ENCODE measurements around the gene ARHGEF4.

ARHGEF4 gene

DNA sequence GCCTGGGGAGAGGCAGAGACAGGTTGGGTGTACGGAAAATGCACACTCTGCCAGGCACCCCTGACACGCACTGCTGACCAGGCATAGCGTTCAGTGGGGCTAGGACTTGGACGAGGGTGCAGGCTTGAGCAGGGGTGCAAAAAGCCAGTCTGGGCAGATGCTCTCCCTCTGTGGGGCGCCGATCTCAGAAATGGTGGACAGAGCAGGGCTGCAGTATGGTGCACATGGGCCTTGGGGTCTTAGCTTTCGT lies 1.0 kb upstream of the ARHGEF4 start:
- DNase-seq = no peak
- H3K27ac Mint-ChIP-seq = no peak overlapping the region
- H3K9me3 Mint-ChIP-seq = no peaks in the 10 kb centered on the region
- H3K4me1 Mint-ChIP-seq (ENCODE audit: low read depth) = peaks cover 3% of the 10 kb centered on the region
- no peak overlapping the region for H3K4me3 Mint-ChIP-seq
- H3K27me3 Mint-ChIP-seq = peaks cover 62% of the 10 kb centered on the region
- no peaks in the 10 kb centered on the region for H3K36me3 Mint-ChIP-seq (ENCODE audit: low read depth)

DNA sequence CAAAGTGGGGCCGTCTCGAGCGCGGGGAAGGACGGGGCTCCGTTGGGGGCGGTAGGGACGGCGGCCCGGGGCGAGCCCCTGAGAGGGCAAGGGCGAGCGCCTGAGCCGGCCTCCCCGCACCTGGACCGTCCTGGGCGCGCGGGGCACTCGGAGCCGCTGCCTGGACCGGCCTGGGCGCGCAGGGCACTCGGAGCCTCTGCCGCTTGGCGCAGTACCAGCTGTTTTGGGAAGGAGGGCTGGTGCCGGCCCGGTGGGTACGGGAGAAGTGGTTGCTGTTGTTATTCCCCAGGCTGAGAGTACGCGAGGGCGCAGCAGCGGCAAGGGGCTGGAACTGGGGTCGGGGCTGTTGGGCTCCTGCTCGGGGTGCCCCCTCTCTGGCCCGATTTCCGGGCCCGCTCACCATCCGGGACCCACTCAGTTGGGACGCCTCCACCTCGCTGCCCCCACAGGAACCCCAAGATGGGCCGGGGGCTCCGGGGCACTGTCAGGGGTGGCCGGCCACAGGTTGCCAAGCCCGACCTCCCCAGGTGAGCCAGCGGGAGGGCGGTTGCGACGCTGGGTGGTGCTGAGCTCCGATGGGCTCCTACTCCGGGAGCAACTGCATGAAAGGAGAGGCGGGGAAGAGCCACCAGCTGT lies 579 bp downstream of the ARHGEF4 start:
- no peaks in the 10 kb centered on the region for H3K9me3 Mint-ChIP-seq

DNA sequence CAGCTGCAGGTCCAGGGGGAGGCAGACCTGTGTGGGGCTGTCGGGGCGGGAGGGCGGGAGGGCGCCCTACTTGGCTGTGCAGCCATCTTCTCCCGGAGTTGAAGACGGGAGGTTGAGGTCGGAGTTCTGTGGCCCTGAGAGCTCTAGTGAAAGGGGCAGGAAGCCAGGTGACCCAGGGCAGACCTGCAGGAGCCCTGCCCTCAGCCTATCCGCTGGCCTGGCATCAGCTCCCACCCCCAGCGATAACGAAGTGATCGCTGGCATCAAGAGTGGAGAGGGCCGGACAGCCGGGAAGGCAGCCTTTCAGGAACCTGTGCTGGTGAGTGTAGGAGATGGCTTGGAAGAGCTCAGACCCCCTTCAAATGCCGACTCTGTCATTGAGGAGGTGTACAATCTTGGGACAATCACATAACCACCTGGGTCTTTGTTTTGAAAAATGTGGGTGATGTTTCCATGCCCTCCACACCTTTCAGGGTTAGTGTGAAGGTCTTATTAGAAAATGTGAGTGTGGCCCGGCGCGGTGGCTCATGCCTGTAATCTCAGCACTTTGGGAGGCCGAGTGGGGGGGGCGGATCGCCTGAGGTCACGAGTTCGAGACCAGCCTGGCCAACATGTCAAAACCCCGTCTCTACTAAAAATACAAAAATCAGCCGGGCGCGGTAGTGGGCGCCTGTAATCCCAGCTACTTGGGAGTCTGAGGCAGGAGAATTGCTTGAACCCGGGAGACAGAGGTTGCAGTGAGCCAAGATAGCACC lies 1.3 kb downstream of the ARHGEF4 start:
- H3K36me3 Mint-ChIP-seq (ENCODE audit: low read depth) = no peaks in the 10 kb centered on the region
- H3K9me3 Mint-ChIP-seq = no peaks in the 10 kb centered on the region
- H3K4me1 Mint-ChIP-seq (ENCODE audit: low read depth) = peaks cover 3% of the 10 kb centered on the region
- no peak for DNase-seq
- no peak overlapping the region for H3K27ac Mint-ChIP-seq
- no peak overlapping the region for H3K4me3 Mint-ChIP-seq
- H3K27me3 Mint-ChIP-seq = peaks cover 67% of the 10 kb centered on the region

More for the DNA sequence above, 579 bp downstream of the ARHGEF4 start:
- Mint-ChIP-seq H3K27me3 (peaks cover 70% of the 10 kb centered on the region), H3K4me3 (no peak overlapping the region), H3K27ac (no peak overlapping the region), H3K36me3 (ENCODE audit: low read depth) (no peaks in the 10 kb centered on the region), H3K4me1 (ENCODE audit: low read depth) (peaks cover 3% of the 10 kb centered on the region)
- DNase-seq = no peak

DNA sequence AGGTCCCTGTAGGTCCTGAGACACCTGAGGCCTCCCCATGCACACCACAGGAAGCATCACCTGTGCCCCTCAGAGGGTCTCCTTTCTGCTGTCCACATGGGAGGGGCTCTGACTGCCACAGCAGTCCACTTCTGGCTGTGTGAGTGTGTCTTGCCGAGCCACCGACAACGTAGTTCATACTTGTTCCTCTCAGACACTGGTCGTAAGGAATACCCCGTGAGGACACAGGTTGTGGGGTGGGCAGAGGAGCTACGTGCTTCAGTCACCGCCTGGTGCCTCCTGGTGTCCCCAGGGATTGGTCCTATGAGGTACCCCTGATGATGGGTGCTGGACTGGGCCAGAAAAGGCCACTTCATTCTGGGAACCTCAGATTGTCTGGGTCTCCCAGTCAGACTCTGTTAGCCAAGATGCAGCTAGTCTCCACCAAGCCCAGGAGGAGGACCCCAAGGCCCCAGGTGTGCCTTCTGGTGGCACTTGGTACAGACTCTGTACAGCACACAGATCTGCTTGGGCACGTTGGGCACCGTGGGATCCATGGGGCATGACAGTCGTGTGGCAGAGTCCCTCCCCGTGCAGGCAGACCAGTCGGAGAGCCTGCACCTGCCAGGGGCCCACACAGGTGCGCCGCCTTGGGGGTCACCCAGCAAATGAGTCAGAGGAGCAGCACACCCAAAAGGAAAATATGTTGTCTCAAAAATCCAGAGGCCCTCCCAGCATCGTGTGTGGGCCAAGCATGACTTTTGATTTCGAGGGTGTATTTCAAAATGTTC lies 2.5 kb downstream of the ARHGEF4 start:
- no peaks in the 10 kb centered on the region for H3K9me3 Mint-ChIP-seq
- H3K36me3 Mint-ChIP-seq (ENCODE audit: low read depth) = no peaks in the 10 kb centered on the region
- H3K27me3 Mint-ChIP-seq = peaks cover 63% of the 10 kb centered on the region
- H3K4me1 Mint-ChIP-seq (ENCODE audit: low read depth) = peaks cover 3% of the 10 kb centered on the region
- no peak overlapping the region for H3K4me3 Mint-ChIP-seq
- H3K27ac Mint-ChIP-seq = no peak overlapping the region
- DNase-seq = no peak

DNA sequence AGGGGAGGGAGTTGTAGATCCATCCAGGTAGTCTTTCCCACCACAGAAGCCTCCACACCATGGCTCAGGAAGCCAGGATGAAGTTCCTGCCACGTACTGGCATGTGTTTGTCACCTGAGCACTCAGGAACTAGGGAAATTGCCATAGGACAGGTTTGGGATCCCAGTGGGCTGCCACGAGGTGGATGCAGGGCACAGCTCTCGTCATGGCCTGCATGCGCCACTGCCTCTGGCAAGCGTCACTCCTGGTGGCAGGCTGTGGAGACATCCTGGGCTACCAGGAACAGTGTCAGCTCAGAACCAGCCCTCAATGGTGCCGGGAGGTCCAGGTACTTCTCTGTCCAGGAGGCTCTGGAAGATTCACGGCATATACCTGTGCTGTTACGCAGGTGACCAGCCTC lies 3.8 kb downstream of the ARHGEF4 start:
- H3K27ac Mint-ChIP-seq = no peak overlapping the region

DNA sequence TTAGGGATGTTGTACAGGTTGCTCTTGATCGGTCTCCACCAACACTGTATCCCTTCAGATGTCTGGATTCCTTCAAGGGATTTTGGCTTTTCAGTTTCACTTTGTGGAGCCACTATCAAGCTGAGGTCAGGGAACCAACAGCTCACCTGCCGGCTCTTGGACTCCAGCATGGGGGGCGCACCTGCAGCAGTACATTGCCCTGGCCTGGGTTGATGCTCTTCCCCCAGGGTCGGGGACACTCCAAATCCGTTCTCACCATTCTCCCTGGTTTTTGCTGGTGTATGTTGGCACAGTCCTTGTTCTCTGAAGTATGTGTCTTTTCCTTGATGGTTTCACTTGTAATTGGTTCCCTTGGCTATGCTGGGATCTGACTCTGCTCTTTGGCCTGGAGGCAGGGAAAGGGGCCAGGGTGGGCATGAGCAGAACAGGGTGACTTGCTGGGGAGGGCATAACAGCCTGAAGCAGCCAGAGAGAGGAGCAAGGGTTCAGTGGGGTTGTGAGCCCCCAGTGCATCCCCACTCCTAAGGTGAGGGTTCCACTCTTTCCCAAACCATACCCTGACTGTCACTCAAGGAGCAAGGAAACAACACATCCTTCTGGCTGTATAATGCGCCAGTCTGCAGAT lies 5.1 kb downstream of the ARHGEF4 start:
- H3K9me3 Mint-ChIP-seq = no peaks in the 10 kb centered on the region
- H3K4me3 Mint-ChIP-seq = no peak overlapping the region
- H3K4me1 Mint-ChIP-seq (ENCODE audit: low read depth) = no peaks in the 10 kb centered on the region
- DNase-seq = no peak
- peaks cover 41% of the 10 kb centered on the region for H3K27me3 Mint-ChIP-seq
- H3K27ac Mint-ChIP-seq = no peak overlapping the region
- H3K36me3 Mint-ChIP-seq (ENCODE audit: low read depth) = no peaks in the 10 kb centered on the region

More for the DNA sequence above, 3.8 kb downstream of the ARHGEF4 start:
- H3K36me3 Mint-ChIP-seq (ENCODE audit: low read depth) = no peaks in the 10 kb centered on the region
- no peak overlapping the region for H3K4me3 Mint-ChIP-seq
- H3K4me1 Mint-ChIP-seq (ENCODE audit: low read depth) = peaks cover 3% of the 10 kb centered on the region
- peaks cover 52% of the 10 kb centered on the region for H3K27me3 Mint-ChIP-seq
- no peak for DNase-seq
- H3K9me3 Mint-ChIP-seq = no peaks in the 10 kb centered on the region

DNA sequence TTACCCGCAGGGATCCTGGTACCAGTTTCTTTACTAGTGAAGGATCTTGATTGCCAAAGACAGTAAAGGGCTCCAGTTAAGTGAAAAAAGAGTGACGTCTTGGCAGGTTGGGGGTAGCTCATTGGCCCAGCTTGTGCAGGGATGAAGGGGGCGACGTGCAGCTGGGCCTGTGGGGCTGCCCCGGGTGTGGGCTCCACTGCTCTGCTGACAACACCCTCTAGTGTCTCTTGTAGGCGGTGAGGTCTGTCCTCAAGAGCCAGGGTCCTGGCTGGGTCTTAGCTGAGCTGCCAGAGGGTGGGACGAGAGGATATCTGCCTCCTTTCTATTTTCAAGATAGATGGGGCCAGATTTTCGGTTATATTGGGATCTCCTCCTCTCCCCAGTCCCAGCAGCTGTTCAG lies 6.1 kb downstream of the ARHGEF4 start:
- Mint-ChIP-seq H3K27me3 (peaks cover 40% of the 10 kb centered on the region), H3K4me3 (no peak overlapping the region), H3K27ac (no peak overlapping the region), H3K4me1 (ENCODE audit: low read depth) (no peaks in the 10 kb centered on the region), H3K36me3 (ENCODE audit: low read depth) (no peaks in the 10 kb centered on the region), H3K9me3 (no peaks in the 10 kb centered on the region)
- no peak for DNase-seq

DNA sequence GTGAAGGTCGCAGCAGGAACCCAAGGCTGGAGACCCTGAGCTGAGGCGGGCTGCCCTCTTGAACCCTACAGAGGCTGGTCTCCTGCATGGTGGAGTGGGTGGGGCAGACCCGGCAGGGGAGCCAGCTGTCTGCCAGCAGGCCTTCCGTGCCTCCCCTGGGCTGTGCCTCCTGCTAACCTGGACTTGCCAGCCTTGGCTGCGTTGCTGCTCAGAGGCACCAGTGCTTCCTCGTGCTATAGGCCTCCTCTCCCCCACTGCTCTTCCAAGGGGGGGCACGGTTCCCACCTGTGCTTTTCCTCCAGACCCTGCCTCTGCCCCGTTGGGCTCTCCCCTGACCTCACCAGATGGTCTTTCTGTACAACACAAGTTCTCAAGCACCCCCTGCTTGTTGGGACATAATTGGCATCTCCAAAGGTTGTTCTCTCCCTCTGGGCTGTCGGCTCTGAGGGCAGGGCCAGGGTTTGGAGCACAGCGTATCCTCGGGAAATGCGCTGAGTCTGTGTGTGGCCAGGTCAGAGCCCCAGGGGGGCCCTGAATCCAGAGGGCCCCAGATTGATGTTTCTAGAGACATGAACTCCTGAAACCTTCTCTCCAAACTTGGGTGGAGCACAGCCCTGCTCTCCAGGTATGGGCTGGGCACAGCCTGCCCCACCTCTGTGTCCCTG lies 6.7 kb downstream of the ARHGEF4 start:
- Mint-ChIP-seq H3K4me3 (no peak overlapping the region), H3K36me3 (ENCODE audit: low read depth) (no peaks in the 10 kb centered on the region), H3K27ac (no peak overlapping the region), H3K9me3 (no peaks in the 10 kb centered on the region), H3K4me1 (ENCODE audit: low read depth) (no peaks in the 10 kb centered on the region), H3K27me3 (peaks cover 33% of the 10 kb centered on the region)
- DNase-seq = no peak

DNA sequence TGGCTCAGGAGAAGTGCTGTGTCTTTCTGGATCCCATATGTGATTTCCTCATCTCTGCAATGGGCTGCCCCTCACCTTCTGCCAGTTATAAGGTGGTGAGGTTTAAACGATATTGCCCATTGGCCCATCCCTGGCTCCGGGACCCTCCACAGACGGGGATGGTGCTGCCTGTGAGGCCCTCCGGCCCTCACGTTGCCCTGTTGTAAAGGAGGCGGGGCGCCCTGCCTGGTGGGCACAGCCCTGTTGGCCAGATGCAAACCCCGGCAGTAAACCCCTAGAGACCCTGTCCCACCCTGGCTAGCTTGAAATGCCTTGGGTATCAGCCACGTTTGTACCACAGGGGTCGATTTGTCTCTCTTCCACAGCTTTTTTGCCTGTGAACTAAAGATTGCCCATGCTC lies 7.4 kb downstream of the ARHGEF4 start:
- no peaks in the 10 kb centered on the region for H3K4me1 Mint-ChIP-seq (ENCODE audit: low read depth)
- no peak for DNase-seq
- H3K4me3 Mint-ChIP-seq = no peak overlapping the region
- H3K36me3 Mint-ChIP-seq (ENCODE audit: low read depth) = no peaks in the 10 kb centered on the region
- H3K9me3 Mint-ChIP-seq = no peaks in the 10 kb centered on the region
- H3K27ac Mint-ChIP-seq = no peak overlapping the region
- H3K27me3 Mint-ChIP-seq = peaks cover 26% of the 10 kb centered on the region

DNA sequence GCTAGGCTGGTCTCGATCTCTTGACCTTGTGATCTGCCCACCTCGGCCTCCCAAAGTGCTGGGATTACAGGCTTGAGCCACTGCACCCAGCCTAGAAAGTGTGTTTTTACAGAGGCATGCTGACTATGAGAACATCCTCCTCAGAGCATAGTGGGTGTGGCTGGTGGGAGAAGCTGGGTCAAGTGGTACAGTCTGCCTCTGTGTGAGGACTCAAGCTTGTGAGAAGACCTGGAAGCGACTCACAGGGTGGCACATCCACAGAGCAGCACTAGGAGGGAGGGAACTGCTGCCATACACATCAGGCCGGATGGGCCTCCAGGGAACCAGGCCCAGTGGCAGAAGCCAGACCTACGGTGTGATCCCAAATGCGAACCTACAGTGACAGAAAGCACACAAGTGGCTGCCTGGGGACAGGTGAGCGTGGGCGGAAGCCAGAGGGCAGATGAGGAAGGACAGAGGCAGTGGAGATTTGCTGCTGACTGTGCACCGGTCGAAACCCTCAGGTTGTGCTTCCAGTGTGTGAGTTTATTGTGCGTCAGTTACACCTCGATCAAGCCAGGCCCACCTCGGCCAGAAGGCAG lies 8.9 kb downstream of the ARHGEF4 start:
- no peak for DNase-seq
- Mint-ChIP-seq H3K4me1 (ENCODE audit: low read depth) (no peaks in the 10 kb centered on the region), H3K4me3 (no peak overlapping the region), H3K36me3 (ENCODE audit: low read depth) (no peaks in the 10 kb centered on the region), H3K27me3 (peaks cover 15% of the 10 kb centered on the region), H3K27ac (no peak overlapping the region), H3K9me3 (no peaks in the 10 kb centered on the region)

DNA sequence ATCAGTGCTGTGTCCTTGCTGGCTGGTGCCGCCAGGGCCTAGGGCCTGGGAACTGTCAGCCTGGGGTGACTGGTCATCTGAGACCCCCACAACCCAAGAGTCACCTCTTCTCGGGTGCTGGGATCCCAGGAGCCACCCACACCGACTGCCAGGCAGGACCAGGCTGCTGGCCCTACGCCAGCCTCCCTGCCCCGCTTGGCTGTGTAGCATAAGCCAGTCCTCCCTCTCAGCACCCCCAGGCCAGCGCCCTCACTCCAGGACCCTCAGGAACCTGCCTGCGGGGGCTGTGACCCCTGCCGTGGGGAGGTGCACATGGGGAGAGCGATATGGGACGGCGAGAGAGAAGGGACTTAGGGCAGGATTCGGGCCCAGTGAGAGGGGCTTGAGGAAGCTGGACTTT lies 9.5 kb downstream of the ARHGEF4 start:
- Mint-ChIP-seq H3K27me3 (peaks cover 12% of the 10 kb centered on the region), H3K36me3 (ENCODE audit: low read depth) (no peaks in the 10 kb centered on the region), H3K27ac (no peak overlapping the region)

DNA sequence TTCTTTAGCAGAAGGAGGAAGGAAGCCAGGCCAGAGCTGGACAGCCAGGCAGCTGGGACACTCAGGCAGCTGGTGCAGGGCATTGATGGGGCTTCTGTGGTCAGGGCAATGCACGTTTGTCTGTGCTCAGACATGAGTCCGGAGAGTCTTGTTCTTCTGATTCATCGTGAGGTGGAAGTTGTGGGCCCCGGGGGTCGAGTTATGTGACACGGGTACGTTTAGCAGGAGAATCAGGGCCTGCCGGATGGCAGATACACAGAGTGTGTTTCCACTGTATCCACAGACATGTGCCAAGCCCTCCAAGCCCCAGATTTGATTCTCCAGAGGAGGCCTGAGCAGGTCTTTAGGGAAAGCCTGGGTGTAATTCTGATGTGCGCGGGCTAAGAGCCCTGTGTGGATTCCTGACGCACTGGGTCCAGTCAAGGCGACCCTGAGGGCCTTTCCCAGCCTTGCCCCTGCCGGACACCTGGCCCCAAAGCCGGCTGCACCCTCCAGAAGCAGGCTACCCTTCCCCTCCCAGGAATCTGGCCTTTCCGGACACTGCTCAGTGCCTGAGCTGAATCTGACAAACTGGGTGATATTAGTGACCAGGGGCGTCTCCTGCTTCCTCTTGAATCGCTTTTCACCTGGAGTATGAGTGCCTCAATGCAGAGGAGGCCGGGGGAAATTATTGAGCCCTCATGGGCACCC lies 10.1 kb downstream of the ARHGEF4 start:
- Mint-ChIP-seq H3K4me3 (no peak overlapping the region), H3K9me3 (no peaks in the 10 kb centered on the region), H3K27me3 (peaks cover 10% of the 10 kb centered on the region), H3K36me3 (ENCODE audit: low read depth) (no peaks in the 10 kb centered on the region), H3K4me1 (ENCODE audit: low read depth) (no peaks in the 10 kb centered on the region), H3K27ac (no peak overlapping the region)
- no peak for DNase-seq

More for the DNA sequence above, 9.5 kb downstream of the ARHGEF4 start:
- no peak for DNase-seq
- H3K9me3 Mint-ChIP-seq = no peaks in the 10 kb centered on the region
- H3K4me3 Mint-ChIP-seq = no peak overlapping the region
- H3K4me1 Mint-ChIP-seq (ENCODE audit: low read depth) = no peaks in the 10 kb centered on the region

DNA sequence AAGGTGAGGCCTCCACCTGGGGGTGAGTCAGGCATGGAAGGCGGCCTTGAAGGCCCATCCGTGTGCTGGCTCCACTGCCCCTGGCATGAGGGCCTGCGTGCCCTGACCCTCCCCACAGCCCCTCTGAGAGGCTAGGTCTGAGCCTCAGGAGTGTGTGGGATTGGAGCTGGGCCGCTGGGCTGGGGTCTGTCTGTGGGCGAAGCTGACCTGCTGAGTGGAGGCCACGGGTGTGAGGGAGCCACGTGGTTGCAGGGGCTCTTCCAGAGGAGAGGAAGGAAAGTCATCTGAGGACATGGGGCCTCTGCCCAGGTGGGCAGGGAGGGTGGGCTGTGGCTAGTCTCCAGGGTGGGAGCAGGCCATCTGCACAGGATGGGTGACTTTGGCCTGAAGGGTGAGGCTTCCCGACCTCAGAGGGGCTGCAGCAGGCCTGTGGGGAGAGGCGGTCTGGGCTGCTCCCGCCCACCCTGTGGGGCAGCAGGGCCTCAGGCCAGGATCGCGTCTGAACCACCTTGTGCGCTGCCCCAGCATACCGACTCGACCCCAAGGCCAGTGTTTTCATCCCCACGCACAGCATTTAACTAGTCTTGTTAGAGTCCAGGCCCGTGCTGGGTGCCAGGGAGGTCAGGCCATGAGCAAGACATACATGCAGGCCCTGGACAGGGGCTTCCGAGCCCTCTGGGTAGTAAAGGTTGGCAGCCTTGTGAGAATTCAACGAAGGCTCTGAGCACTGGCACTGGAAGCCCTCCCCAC lies 11.2 kb downstream of the ARHGEF4 start:
- no peaks in the 10 kb centered on the region for H3K36me3 Mint-ChIP-seq (ENCODE audit: low read depth)
- no peak for DNase-seq
- H3K4me1 Mint-ChIP-seq (ENCODE audit: low read depth) = no peaks in the 10 kb centered on the region
- no peak overlapping the region for H3K27ac Mint-ChIP-seq
- no peaks in the 10 kb centered on the region for H3K9me3 Mint-ChIP-seq
- H3K27me3 Mint-ChIP-seq = peaks cover 10% of the 10 kb centered on the region
- H3K4me3 Mint-ChIP-seq = no peak overlapping the region
